Naive thymus-derived CD4-positive, alpha-beta T cell (primary cell): ENCODE results near the gene POC1A. TPM values are rescaled to one million over a fixed set of nuclear protein-coding genes. Genes with fewer than 3 reads are reported as not detected.

Source experiments
- ATAC-seq: fragments of 150-1000 bp; cut with Tn5 transposase; 2 replicates; pipeline ENCODE4 v1.10.0; 2021; ENCODE audit warnings: mild to moderate bottlenecking, moderate library complexity
- CTCF ChIA-PET: fragments of 350-600 bp; sonication (Branson Sonifier 250); formaldehyde crosslinking; loops from one replicate; lab custom pipeline; 2021; ENCODE audit warnings: antibody characterized with exemption; lab: Charles Lee
- POLR2A ChIA-PET: fragments of 350-600 bp; sonication (Branson Sonifier 250); formaldehyde crosslinking; loops from one replicate; lab custom pipeline; 2021; ENCODE audit warnings: antibody characterized with exemption, inconsistent platforms; lab: Charles Lee
- DNase-seq, 9 donors: peaks; one replicate each; pipeline versions ENCODE4 v3.0.0 to v3.0.0-alpha.2; 2020 to 2022; ENCODE audit warnings: mixed read lengths in 1 of 9
- H3K27ac ChIP-seq: one replicate; pipeline ENCODE4 v1.7.0; 2013; ENCODE audit warnings: mild to moderate bottlenecking, low read depth, low read length, moderate library complexity
- H3K27me3 ChIP-seq, 2 donors: one replicate each; pipeline ENCODE4 v1.7.0; 2013; ENCODE audit warnings: low read length in 2 of 2, mild to moderate bottlenecking in 2 of 2, moderate library complexity in 2 of 2; ENCODE audit not compliant: control insufficient read depth in 2 of 2, insufficient read depth in 2 of 2
- H3K36me3 ChIP-seq, 3 experiments: 1 replicate in 2 of 3; 2 replicates in 1 of 3; pipeline ENCODE4 v1.7.0; 2013; ENCODE audit warnings: low read length in 3 of 3, mild to moderate bottlenecking in 3 of 3, moderate library complexity in 1 of 3; ENCODE audit not compliant: insufficient read depth in 3 of 3, control insufficient read depth in 2 of 3
- H3K4me1 ChIP-seq, 2 donors: one replicate each; pipeline ENCODE4 v1.7.0; 2013; ENCODE audit warnings: low read length in 2 of 2, mild to moderate bottlenecking in 2 of 2, moderate library complexity in 1 of 2; ENCODE audit not compliant: control insufficient read depth in 2 of 2, insufficient read depth in 2 of 2
- H3K4me3 ChIP-seq: 2 replicates; pipeline ENCODE4 v1.7.0; 2013; ENCODE audit warnings: mild to moderate bottlenecking, low read length
- H3K9me3 ChIP-seq, 3 experiments: 1 replicate in 2 of 3; 2 replicates in 1 of 3; pipeline ENCODE4 v1.7.0; 2013; ENCODE audit warnings: low read length in 3 of 3; ENCODE audit not compliant: control insufficient read depth in 2 of 3
- H3K27ac Mint-ChIP-seq, 9 donors: one replicate each; pipeline ENCODE4 v1.8.0; 2020 to 2022; ENCODE audit warnings: mixed read lengths in 9 of 9, mild to moderate bottlenecking in 8 of 9, moderate library complexity in 5 of 9, inconsistent platforms in 2 of 9
- H3K27me3 Mint-ChIP-seq, 5 donors: one replicate each; pipeline ENCODE4 v1.8.0; 2021 to 2022; ENCODE audit warnings: mixed read lengths in 5 of 5, mild to moderate bottlenecking in 1 of 5
- H3K36me3 Mint-ChIP-seq, 5 donors: one replicate each; pipeline ENCODE4 v1.8.0; 2020 to 2022; ENCODE audit warnings: mixed read lengths in 5 of 5, mild to moderate bottlenecking in 3 of 5, inconsistent platforms in 1 of 5
- H3K4me1 Mint-ChIP-seq, 7 donors: one replicate each; pipeline ENCODE4 v1.8.0; 2020 to 2022; ENCODE audit warnings: mixed read lengths in 7 of 7, mild to moderate bottlenecking in 3 of 7, inconsistent platforms in 1 of 7
- H3K4me3 Mint-ChIP-seq, 10 donors: one replicate each; pipeline ENCODE4 v1.8.0; 2020 to 2022; ENCODE audit warnings: mild to moderate bottlenecking in 10 of 10, mixed read lengths in 10 of 10, moderate library complexity in 6 of 10, inconsistent platforms in 2 of 10
- H3K9me3 Mint-ChIP-seq, 11 donors: one replicate each; pipeline ENCODE4 v1.8.0; 2020 to 2022; ENCODE audit warnings: mixed read lengths in 11 of 11, mild to moderate bottlenecking in 4 of 11, inconsistent platforms in 1 of 11, moderate library complexity in 1 of 11
- intact Hi-C, 2 donors: fragments of 100-400 bp; cut with micrococcal nuclease; formaldehyde crosslinking; loops; one replicate each; pipeline ENCODE4 v1.15.1; 2023
- polyA plus RNA-seq, 2 donors: library from polyadenylated mRNA; unstranded; fragments of 300-500 nt; fragmentation: Illumina TruSeq; gene quantifications; one replicate each; pipeline ENCODE4 v1.2.3, GENCODE V29; 2021
- total RNA-seq, 6 experiments: library from RNA in 5 of 6; stranded (reverse) in 5 of 6; gene quantifications; 1 replicate in 5 of 6; 2 replicates in 1 of 6; pipeline ENCODE4 v1.2.3 and lab custom pipeline; 2021 to 2026

POC1A gene
- total and polyA plus RNA-seq, 7 experiments from 2014 or later = 0.58 to 19.7 (median 1.3) TPM

GRCh38 chr3:52150860-52151259 is 3.4 kb downstream of the POC1A start:
- Mint-ChIP-seq H3K36me3 (peaks cover 0 to 2% (median 0%) of the 10 kb centered on the region in 5 donors), H3K27ac (no peak overlapping the region), H3K27me3 (no peaks in the 10 kb centered on the region), H3K4me1 (peaks cover 5 to 22% (median 6%) of the 10 kb centered on the region in 7 donors), H3K4me3 (no peak overlapping the region), H3K9me3 (no peaks in the 10 kb centered on the region)
- no peak for ATAC-seq
- H3K4me3 ChIP-seq = no peak overlapping the region
- intact Hi-C loops = loop anchor here (10.0 kb wide), 3 partner anchors 74 to 1536 kb away; partner anchors contain the start of genes CISH (in 1 of the 2), DCAF1 (in 1 of the 2), MAPKAPK3 (in 1 of the 2) and TLR9 (in 1 of the 2)
- ChIA-PET CTCF (interaction anchor here (1.1 to 1.7 kb wide), 2 partner anchors 145 to 150 kb away, joined by 4 to 5 read pairs; no protein-coding TSS in a partner anchor), POLR2A (no interaction called here)
- no peaks in the 10 kb centered on the region for H3K27me3 ChIP-seq
- H3K9me3 ChIP-seq = no peaks in the 10 kb centered on the region
- H3K4me1 ChIP-seq = peaks cover 4 to 6% of the 10 kb centered on the region in 2 donors
- H3K27ac ChIP-seq = no peak overlapping the region
- peaks cover 0 to 4% (median 0%) of the 10 kb centered on the region in 3 experiments for H3K36me3 ChIP-seq
- DNase-seq = no peak

DNA sequence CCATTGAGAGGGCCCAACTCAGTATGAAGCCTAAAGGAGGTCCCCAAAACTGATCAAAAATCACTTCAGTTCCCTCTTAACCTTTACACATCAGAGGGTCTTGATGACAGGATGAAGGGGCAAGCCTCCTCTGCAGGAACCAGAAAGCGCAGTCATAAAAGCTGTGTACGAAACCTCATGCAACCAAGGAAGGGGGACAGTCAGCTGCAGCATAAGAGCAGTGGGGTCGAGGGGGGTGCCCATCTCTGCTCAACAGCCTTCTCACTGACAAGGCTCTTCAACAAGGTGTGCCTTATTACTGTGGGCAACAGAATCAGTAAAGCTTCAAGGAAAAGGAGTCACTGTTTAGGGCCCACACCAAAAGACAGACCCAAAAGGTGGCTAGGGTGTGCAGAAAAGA is 3.9 kb downstream of the POC1A start:
- ATAC-seq (no peak), DNase-seq (no peak)
- Mint-ChIP-seq H3K27ac (no peak overlapping the region), H3K9me3 (no peaks in the 10 kb centered on the region), H3K4me3 (no peak overlapping the region), H3K4me1 (peaks cover 4 to 17% (median 5%) of the 10 kb centered on the region in 7 donors), H3K36me3 (peaks cover 0 to 2% (median 0%) of the 10 kb centered on the region in 5 donors), H3K27me3 (no peaks in the 10 kb centered on the region)
- Histone ChIP-seq H3K27ac (no peak overlapping the region), H3K36me3 (peaks cover 0 to 4% (median 0%) of the 10 kb centered on the region in 3 experiments), H3K4me3 (no peak overlapping the region), H3K4me1 (peaks cover 4 to 6% of the 10 kb centered on the region in 2 donors), H3K9me3 (no peaks in the 10 kb centered on the region), H3K27me3 (no peaks in the 10 kb centered on the region)
- ChIA-PET POLR2A (interaction anchor here (1.0 kb wide), 1 partner anchor 11 kb away, joined by 4 read pairs; no protein-coding TSS in a partner anchor), CTCF (interaction anchor here (1.1 to 1.7 kb wide), 2 partner anchors 145 to 149 kb away, joined by 4 to 5 read pairs; no protein-coding TSS in a partner anchor)
- intact Hi-C loops = loop anchor here (10.0 kb wide), 3 partner anchors 74 to 1536 kb away; partner anchors contain the start of genes CISH (in 1 of the 2), DCAF1 (in 1 of the 2), MAPKAPK3 (in 1 of the 2) and TLR9 (in 1 of the 2)

GRCh38 chr3:52149726-52150125 is 4.5 kb downstream of the POC1A start:
- H3K36me3 Mint-ChIP-seq = peaks cover 0 to 2% (median 0%) of the 10 kb centered on the region in 5 donors
- ChIA-PET POLR2A (interaction anchor here (1.0 kb wide), 1 partner anchor 12 kb away, joined by 4 read pairs; no protein-coding TSS in a partner anchor), CTCF (interaction anchor here (1.7 kb wide), 1 partner anchor 148 kb away, joined by 5 read pairs; no protein-coding TSS in a partner anchor)
- H3K27ac Mint-ChIP-seq = no peak overlapping the region
- intact Hi-C loops = loop anchor here (10.0 kb wide), 4 partner anchors 75 to 1535 kb away; partner anchors contain the start of genes CISH (in 1 of the 2), DCAF1 (in 1 of the 2), MAPKAPK3 (in 1 of the 2) and TLR9 (in 1 of the 2)
- Histone ChIP-seq H3K36me3 (peaks cover 0 to 4% (median 0%) of the 10 kb centered on the region in 3 experiments), H3K27me3 (no peaks in the 10 kb centered on the region), H3K4me1 (peaks cover 4 to 6% of the 10 kb centered on the region in 2 donors), H3K9me3 (no peaks in the 10 kb centered on the region), H3K4me3 (no peak overlapping the region), H3K27ac (no peak overlapping the region)
- H3K27me3 Mint-ChIP-seq = no peaks in the 10 kb centered on the region
- DNase-seq = no peak
- H3K4me1 Mint-ChIP-seq = peaks cover under 1 to 16% (median 1%) of the 10 kb centered on the region in 7 donors
- no peak overlapping the region for H3K4me3 Mint-ChIP-seq
- no peaks in the 10 kb centered on the region for H3K9me3 Mint-ChIP-seq
- no peak for ATAC-seq

- peaks cover 0 to 2% (median 0%) of the 10 kb centered on the region in 5 donors for H3K36me3 Mint-ChIP-seq
- H3K4me1 ChIP-seq = peaks cover 6% of the 10 kb centered on the region in 2 donors
- POLR2A ChIA-PET = no interaction called here
Observed at GRCh38 chr3:52149021-52149420, 5.2 kb downstream of the POC1A start.

DNA sequence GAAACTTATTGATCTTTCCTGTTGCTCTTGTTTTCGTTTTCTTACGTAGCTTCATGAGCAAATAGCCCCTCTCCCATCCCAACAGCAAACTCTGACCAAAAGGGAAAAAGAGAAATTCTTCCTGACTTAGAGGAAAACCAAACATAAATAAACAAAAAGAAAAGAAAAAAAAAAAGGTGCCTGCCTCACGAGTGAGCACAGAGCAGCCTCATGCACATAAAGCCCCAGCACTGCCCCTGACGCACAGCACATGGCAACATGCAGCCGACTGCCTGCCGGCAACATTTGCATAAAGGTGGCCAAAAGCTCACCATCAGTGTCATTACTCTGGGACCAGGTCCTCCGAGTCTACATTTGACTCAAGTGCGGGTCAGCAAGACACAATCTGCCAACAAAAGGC is 6.4 kb downstream of the POC1A start:
- intact Hi-C loops = loop anchor here in 1 of 2 donors (10.0 kb wide), 1 partner anchor 433 kb away; no protein-coding TSS in a partner anchor
- POLR2A ChIA-PET = interaction anchor here (0.7 to 1.1 kb wide), 2 partner anchors 152 to 174 kb away, joined by 3 read pairs; partner anchors contain the start of genes ABHD14B and RPL29

More at GRCh38 chr3:52149021-52149420, 5.2 kb downstream of the POC1A start:
- Histone ChIP-seq H3K9me3 (no peaks in the 10 kb centered on the region), H3K27me3 (no peaks in the 10 kb centered on the region), H3K4me3 (no peak overlapping the region), H3K27ac (no peak overlapping the region), H3K36me3 (no peaks in the 10 kb centered on the region)
- H3K27ac Mint-ChIP-seq = peak overlapping the region in 1 of 9 donors; percentile 55
- ATAC-seq = no peak
- H3K4me3 Mint-ChIP-seq = no peak overlapping the region
- peaks cover 4 to 21% (median 5%) of the 10 kb centered on the region in 7 donors for H3K4me1 Mint-ChIP-seq
- CTCF ChIA-PET = interaction anchor here (0.6 kb wide), 1 partner anchor 135 kb away, joined by 3 read pairs; no protein-coding TSS in a partner anchor
- H3K27me3 Mint-ChIP-seq = no peaks in the 10 kb centered on the region
- intact Hi-C loops = loop anchor here in 1 of 2 donors (10.0 kb wide), 1 partner anchor 434 kb away; no protein-coding TSS in a partner anchor
- no peaks in the 10 kb centered on the region for H3K9me3 Mint-ChIP-seq
- no peak for DNase-seq

GRCh38 chr3:52146811-52147210 is 7.4 kb downstream of the POC1A start:
- DNase-seq (no peak), ATAC-seq (no peak)
- H3K9me3 Mint-ChIP-seq = no peaks in the 10 kb centered on the region
- Histone ChIP-seq H3K4me3 (no peak overlapping the region), H3K9me3 (no peaks in the 10 kb centered on the region), H3K36me3 (no peaks in the 10 kb centered on the region), H3K27me3 (no peaks in the 10 kb centered on the region), H3K27ac (no peak overlapping the region), H3K4me1 (peaks cover 5 to 6% of the 10 kb centered on the region in 2 donors)
- no peak overlapping the region for H3K4me3 Mint-ChIP-seq
- no peaks in the 10 kb centered on the region for H3K27me3 Mint-ChIP-seq
- CTCF ChIA-PET = interaction anchor here (0.6 to 1.2 kb wide), 4 partner anchors 11 to 204 kb away, joined by 3 to 9 read pairs (median 4); no protein-coding TSS in a partner anchor
- POLR2A ChIA-PET = interaction anchor here (0.6 to 0.9 kb wide), 2 partner anchors 8 to 95 kb away, joined by 3 read pairs; no protein-coding TSS in a partner anchor
- intact Hi-C loops = loop anchor here in 1 of 2 donors (10.0 kb wide), 1 partner anchor 432 kb away; no protein-coding TSS in a partner anchor
- peaks cover 5 to 12% (median 7%) of the 10 kb centered on the region in 7 donors for H3K4me1 Mint-ChIP-seq
- H3K27ac Mint-ChIP-seq = no peak overlapping the region
- peaks cover 0 to 2% (median 0%) of the 10 kb centered on the region in 5 donors for H3K36me3 Mint-ChIP-seq

More for the DNA sequence above, 6.4 kb downstream of the POC1A start:
- H3K27ac Mint-ChIP-seq = no peak overlapping the region
- Histone ChIP-seq H3K9me3 (no peaks in the 10 kb centered on the region), H3K4me3 (no peak overlapping the region), H3K4me1 (peaks cover 5 to 6% of the 10 kb centered on the region in 2 donors), H3K27ac (no peak overlapping the region), H3K27me3 (no peaks in the 10 kb centered on the region), H3K36me3 (no peaks in the 10 kb centered on the region)
- CTCF ChIA-PET = interaction anchor here (0.6 to 0.9 kb wide), 2 partner anchors 104 to 147 kb away, joined by 3 to 4 read pairs; no protein-coding TSS in a partner anchor
- no peaks in the 10 kb centered on the region for H3K27me3 Mint-ChIP-seq
- H3K36me3 Mint-ChIP-seq = peaks cover 0 to 2% (median 0%) of the 10 kb centered on the region in 5 donors
- no peak overlapping the region for H3K4me3 Mint-ChIP-seq
- no peaks in the 10 kb centered on the region for H3K9me3 Mint-ChIP-seq
- peaks cover 5 to 15% (median 7%) of the 10 kb centered on the region in 7 donors for H3K4me1 Mint-ChIP-seq
- DNase-seq (no peak), ATAC-seq (no peak)
